GM15510 (cell line): ENCODE data around the gene INHBB.

Experiments used
- POLR2A ChIP-seq: IDR thresholded peaks from 3 replicates; pipeline ENCODE4 v1.6.1; 2011; ENCODE audit warnings: borderline replicate concordance; ENCODE audit not compliant: insufficient read length; ENCODE audit errors: extremely low read depth

INHBB gene

GRCh38 chr2:120388222-120389035, 42.5 kb downstream of the INHBB start:
- TF ChIP-seq POLR2A = no peak

DNA sequence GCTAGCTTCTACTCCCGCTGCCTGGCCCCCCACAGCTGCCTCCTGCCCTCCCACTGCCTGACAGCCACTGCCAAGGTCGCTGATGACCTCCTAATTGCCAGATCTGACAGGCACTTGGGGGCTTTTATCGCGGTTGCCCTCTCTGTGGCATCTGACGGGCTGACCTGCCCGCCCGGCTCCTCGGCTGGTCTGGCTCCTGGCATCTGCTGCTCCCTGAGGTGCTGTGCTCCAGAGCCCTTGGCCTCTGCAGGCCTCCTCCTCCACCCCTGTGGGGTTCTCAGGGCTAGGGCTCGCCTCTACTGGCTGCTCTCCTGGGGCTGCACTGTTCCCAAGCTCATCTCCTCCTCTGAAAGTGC, 43.1 kb downstream of the INHBB start:
- no peak for TF ChIP-seq POLR2A

DNA sequence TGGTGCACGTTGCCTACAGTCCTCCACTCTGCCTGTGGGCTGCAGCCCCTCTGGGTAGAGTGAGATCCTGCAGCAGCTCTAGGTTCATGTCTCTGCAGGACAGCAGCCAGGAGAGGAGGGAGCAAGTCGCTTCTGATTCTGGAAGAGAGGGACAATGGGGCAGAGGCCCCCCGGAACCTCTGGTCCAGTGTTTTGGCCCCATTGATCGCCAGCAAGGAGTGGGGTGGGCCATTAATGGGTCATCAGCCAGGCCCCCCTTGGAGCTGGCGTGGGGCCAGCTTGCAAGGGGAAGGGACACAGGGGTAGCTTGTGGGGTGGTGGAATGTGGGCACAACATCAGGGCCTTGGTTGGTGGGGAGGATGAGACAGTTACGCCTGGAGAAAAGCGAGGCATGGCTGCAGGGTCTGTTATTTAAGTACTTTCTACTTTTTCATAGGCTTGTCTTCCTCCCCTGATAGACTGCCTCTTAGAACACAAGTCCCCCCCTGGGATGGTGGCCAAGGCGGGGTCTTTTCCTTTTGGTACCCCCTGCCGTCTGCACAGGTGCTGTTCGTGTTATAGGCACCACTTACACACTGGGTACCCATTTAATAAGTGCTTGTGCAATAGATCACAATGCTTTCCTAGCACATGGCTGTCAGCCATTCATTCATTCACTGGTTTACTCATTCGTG, 44.6 kb downstream of the INHBB start:
- no peak for TF ChIP-seq POLR2A

- no peak for TF ChIP-seq POLR2A
These were observed 46.2 kb downstream of the INHBB start for GRCh38 chr2:120391911-120392665.

DNA sequence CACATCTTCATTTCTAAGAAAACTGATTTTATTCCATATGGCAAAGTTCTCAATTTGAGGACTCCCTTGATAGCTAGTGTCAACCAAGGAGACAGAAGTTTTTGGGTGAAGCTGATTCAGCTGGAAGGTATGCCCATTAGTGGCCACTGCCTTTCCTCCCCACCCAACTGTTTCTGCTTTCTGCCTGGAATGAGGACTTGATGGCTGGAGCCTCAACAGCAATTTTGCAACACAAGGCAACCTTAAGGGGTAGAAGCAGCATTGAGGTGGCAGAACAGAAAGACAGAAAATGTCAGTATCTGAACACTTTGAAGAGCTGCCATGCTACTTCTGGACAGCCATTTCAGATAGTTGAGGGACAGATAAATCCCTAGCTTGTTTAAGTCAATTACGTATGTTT, 47.0 kb downstream of the INHBB start:
- TF ChIP-seq POLR2A = no peak

- TF ChIP-seq POLR2A = no peak
These were observed 47.5 kb downstream of the INHBB start for GRCh38 chr2:120393456-120393855.

GRCh38 chr2:120394764-120395163, 48.8 kb downstream of the INHBB start:
- TF ChIP-seq POLR2A = no peak

GRCh38 chr2:120395221-120396012, 49.5 kb downstream of the INHBB start:
- TF ChIP-seq POLR2A = no peak

GRCh38 chr2:120396013-120396860, 50.3 kb downstream of the INHBB start:
- TF ChIP-seq POLR2A = no peak

DNA sequence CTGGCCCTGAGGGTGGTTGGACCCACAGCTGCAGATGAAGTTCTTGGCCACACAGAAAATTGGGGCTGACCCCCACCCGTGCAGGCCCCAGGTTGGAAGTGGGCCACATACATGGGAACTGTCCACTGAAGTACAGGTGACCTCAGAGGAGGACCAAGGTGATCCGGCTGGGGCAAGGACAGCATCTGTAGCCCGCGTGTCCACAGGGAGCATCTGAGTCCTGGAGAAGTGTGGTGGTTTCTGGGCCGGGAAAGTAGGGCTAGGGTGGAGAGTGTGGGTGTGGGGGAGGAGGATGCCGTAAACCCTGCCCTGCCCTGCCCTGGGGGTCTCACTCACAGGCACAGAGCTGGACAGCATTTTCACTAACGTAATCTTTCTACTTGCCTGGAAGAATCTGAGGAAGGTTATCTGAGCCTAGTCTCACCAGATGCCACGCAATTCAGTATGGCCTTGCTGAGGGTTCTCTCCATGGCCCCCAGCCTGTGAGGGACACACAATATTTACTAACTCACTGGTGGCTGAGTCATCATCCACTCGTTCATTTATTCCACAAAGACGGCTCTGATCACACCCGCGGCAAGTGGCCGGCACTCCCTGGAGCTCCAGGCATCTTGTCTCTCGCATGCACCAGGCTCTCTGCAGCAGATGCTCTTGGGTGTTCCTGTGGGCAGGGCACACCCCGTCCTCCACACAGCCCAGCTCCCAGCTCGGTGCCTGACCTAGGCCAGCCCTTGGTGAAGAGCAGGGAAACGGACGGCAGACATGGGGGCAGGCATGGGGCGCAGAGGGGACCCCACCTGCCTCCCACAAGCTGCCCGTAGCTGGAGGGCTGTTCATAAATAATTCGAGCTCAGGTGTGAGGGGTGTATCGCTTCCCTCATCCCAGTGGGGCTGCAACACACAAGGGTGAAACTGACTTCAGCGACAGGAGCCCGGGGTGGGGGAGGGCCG, 51.2 kb downstream of the INHBB start:
- no peak for TF ChIP-seq POLR2A

DNA sequence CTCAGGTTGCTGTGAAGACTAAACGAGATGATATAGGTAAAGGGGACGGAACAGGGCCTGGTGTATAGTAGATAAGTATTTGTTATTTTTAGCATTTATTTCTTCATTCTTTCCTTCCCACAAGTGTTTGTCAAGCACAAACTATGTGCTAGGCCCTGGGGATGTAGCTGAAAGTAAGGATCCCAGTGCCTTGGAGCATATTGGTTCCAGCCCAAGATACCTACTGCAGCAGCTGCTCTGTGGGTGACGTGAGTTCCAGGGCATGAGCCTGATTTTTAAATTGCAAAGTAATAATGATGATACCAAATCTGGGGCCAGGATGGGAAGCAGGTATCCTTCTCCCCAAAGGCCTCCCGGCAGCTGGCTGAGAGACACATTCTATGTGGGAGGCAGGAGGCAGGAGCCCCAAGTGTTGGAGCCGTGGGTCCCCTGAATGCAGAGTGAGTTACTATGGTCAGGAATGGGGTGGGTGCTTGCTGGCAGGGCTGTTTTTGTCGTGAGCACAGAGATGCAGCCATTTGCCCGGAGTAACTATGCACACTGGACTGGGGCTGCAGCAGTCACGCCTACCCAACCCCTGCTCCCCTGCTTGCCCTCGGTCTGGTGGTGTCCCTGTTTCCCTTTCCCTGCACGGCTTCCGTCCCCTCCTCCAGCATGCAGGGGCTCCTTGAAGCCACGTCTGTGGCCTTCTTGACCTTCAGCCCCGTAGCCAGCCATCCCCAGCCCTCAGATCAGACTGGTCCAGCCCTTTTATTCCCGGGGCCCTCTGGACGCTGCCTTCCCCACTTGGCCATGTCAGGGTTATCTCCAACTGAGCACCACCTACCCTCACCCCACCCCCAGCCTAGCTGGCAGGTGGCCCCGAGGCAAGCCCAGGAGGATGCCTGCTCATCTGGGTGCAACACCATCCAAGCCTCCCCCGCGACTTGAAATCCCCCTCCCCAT, 52.4 kb downstream of the INHBB start:
- no peak for TF ChIP-seq POLR2A
